SK-N-DZ (cell line): Measurements from ENCODE around the gene PGLYRP2.

Experiments used
- DNase-seq: peaks from one replicate; pipeline ENCODE4 v3.0.0-alpha.2; 2015; ENCODE audit warnings: low spot score
- small RNA-seq, 2 experiments: library from RNA; depleted of rRNA; stranded (forward); fragments of <200 nt; gene quantifications; one replicate each; pipeline ENCODE3, GENCODE V24; 2014

Gene PGLYRP2

DNA sequence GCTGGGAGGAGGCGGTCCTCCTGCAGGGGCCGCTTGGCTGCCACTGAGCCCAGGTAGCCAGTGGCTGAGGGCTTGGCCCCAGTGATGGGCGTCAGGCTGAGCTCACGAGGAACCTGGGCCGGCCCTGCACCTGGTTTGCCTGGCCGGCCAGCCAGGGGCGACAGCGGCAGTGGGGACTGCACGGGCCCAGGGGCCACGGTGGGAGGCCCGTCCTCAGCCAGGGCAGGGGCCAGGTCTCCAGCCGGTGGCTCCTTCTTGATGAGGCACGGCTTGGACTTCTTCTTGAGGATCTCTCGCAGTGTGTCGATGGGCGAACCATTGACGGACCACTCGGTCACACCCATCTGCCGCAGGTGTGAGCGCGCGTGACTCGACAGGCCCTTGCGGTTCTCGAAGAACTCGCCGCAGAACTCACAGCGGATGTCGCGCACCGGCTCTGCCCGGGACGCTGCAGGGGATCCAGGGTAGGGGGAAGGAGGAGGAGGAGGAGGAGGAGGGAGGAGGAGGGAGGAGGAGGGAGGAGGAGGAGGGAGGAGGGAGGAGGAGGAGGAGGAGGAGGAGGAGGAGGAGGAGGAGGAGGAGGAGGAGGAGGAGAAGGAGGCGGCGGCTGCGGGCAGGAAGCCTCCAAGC, 53.9 kb downstream of the PGLYRP2 start:
- no peak for DNase-seq

DNA sequence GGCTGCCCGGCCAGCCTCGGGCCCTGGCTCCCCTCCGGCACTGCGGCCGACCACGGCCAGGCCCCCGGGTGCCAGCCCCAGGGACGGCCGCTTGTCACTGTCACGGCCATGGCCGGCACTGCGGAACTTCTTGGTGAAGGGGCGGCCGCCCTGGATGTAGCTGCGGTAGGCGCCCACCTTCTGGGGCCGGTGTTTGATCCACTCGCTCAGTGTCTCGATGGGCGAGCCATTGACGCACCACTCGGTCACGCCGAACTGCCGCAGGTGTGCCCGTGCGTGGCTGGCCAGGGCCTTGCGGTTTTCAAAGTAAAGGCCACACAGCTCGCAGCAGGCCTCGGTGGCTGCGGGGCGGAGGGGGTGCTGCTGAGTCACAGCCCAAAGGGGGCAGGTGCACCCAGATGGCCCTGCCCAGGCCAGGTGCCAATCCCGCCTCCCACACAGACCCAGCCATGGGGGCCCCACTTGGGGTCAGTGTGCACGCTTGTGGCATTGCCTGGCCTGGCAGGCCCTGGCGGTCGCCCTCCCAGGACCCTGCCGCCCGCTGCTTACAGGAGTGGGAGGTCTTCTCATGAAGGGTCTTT, 54.5 kb downstream of the PGLYRP2 start:
- no peak for DNase-seq

DNA sequence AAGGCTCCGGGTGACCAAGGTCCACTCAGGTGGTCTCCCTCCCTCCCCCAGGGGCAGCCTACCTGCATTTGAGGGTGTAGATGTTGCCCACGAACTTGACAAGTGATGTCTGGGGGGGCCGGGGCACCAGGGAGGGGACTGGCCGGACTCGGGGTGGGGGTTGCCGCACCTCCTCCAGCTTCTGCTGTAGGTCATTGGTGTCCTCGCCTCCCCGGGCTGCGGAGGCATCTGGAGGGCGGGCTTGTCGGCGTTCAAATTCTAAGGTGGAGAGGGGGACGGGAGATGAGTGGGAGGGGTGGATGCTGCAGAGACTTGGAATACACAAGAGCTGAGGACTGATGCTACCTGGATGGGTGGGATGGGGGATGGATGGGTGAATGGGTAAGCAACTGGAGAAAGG, 55.2 kb downstream of the PGLYRP2 start:
- no peak for DNase-seq

DNA sequence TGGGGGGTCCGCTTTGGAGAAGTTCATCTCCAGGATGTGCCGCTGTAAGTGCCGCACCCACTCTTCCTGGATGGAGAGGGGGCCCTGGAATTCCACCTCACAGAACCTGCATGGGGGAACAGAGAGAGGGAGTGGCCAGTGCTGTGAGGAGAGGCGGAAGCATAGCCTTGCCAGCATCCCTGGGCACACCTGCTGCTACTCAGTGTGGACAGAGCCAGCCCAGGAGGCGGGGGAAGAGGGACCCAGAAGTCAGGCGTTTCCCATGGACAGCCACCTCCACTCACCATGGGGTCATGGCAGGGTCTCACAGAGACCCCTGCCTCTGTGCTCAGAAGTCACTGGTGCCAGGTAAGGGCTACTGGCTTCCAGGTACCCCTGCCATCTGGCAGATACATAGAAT, 56.2 kb downstream of the PGLYRP2 start:
- no peak for DNase-seq

GRCh38 chr19:15422296-15423075, 56.8 kb downstream of the PGLYRP2 start:
- no peak for DNase-seq

DNA sequence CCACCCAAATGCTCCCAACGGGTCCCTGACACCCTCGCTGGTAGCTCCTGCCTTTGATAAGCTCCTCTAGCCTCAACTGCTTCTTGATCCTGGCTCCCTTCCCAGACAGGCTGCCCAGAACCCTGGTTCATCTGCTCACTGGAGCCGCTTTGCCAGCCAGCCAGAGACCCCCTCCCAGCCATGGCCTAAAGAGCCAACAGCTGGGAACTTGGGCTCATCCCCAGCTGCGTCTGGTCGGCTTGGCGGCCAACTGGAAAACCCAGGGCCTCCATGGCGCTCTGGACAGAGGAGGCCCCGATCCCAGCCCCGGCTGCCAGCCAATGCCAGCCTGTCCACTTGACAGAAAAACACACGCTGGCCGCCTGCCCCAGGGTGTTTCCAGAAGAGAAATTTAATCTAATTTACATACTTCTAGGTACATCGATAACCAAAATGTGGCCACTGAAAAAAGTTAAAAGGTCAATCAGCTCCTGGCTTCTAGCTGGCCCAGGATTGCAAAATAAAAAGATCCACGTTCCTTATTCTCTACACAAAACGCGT, 57.5 kb downstream of the PGLYRP2 start:
- DNase-seq: no peak

DNA sequence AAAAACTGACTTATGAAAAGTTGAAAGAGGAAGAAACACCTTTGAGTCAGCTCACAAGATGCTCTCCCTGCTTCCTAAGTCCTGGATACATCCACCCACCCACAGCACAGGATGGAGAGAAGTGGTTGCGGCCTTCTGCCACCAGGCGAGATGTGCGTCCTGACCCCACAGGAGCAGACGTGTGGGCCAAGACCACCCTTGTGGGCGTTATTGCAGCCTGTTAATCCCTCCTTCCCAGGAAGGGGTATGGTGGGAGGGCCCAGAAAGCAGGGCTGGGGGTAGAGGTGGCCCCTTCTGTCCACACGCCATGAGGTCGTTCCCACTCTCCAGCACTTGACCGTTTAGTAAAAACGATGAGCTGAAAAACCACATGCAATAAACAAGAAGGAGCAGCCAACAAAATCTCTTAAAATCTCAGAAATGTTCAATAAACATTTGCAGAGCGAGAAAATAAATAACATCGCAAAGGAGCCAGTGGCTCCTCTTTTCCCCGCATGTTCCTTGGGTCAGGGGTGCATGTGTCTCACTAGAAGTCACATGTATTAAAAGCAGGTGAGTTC, 58.1 kb downstream of the PGLYRP2 start:
- no peak for DNase-seq

DNA sequence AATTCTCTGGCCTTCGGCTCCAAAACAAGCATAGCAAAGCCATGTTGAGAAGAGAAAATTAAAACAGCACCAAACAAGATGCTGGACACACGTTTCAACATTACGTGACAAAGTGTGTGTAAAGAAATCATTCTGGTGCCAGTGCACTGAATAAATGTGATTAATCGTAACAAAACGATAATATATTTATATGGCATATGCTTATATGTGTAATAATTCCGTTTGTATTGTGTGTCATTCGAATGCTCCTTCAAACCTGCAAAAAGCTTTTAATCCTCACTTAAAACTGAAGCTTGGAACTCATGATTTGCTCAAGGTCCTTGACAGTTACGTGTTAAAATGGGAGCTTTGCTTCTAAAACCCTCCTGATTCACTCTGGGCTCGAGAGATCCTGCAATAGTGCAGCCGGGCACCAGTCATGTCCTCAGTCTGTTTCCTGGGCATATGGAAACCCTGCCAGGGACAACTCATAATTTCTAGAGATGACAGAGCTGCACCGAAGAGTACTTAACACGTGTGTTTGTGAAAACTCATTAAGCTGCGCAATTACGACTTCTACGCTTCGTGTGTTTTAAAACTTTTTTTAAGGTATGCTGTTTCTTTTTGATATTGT, 59.8 kb downstream of the PGLYRP2 start:
- no peak for DNase-seq

Small RNA genes lying within 50 kb of the gene (small RNA-seq; reads per million reads assigned to genes)
- 0 reads per million in 2 experiments for gene MIR1470
